RPMI7951 (cell line): ENCODE measurements around the gene OR2W1. TPM values are rescaled to one million over a fixed set of nuclear protein-coding genes. Genes with fewer than 3 reads are reported as not detected.

Experiments used
- DNase-seq: peaks from one replicate; pipeline ENCODE4 v3.0.0-alpha.2; 2012; ENCODE audit warnings: low read depth
- total RNA-seq: library from RNA; depleted of rRNA; stranded (reverse); fragments of >200 nt; shearing (Covaris generic); gene quantifications from 2 replicates; pipeline ENCODE4 v1.2.3, GENCODE V29; 2014; rRNA removed

Gene OR2W1
- total RNA-seq, 1 experiment from 2014 or later = not detected

DNA sequence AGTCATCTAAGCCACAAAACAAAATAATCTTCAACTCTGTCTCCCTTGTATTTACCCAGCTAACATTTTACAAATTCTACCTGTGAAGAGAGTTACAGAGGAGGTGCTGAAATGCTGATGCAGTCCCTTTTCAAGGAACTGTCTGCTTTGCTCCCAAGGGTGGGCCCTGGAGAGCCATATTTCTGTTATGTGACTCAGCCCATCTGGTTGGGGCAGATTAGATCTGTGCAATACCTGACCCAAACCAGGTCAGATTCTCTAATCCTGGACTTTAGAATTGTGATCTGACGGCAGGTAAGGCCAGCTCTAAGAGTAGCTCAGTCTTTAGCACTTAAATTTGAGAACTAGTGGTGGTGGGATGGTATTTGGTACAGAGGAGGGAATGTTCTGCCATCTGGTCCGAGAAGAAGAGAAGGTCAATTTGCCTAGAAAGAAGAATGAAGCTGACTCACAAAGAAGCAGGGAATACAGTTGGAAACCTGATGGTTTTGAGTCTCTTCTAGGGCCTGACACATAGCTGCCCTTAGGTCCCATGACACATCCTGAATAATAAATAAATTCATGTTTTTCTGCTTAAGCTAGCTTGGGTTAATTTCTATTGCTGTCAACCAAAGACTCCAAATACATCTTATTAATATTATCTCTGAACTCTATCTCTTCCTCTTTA, 48.0 kb downstream of the OR2W1 start:
- no peak for DNase-seq

DNA sequence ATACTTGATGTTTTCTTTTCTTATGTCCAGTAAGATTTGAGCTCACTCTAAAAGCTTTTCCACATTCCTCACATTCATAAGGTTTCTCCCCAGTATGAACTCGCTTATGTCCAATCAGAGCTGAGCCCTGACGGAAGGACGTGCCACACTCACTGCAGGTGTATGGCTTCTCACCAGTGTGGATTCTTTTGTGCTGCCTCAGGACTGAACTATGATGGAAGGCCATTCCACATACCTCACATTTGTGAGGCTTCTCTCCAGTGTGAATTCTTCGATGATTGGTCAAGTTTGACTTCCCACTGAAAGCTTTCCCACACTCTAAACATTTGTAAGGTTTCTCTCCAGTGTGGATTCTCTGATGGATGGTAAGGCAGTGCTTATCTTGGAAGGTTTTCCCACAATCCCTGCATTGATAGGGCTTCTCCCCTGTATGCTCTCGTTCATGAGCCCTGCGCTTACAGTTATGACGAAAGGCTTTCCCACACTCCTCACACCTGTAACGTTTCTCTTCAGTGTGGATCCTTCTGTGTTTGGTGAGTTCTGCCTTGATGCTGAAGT, 49.8 kb downstream of the OR2W1 start:
- no peak for DNase-seq

Other genes starting within 250 kb of the OR2W1 start
- 47.3 and 62.2 TPM in 2 replicates for gene TRIM27, start 121.2 kb downstream of the OR2W1 start, total RNA-seq
- 1.1 and 2.4 TPM in 2 replicates for gene ZNF311, start 39.9 kb downstream of the OR2W1 start, total RNA-seq
- not detected in 2 replicates for gene OR2B3, start 42.1 kb upstream of the OR2W1 start, total RNA-seq
- not detected in 2 replicates for gene OR2J1, start 54.3 kb upstream of the OR2W1 start, total RNA-seq
- gene OR2J3, start 62.9 kb upstream of the OR2W1 start, total RNA-seq = not detected in 2 replicates
- gene OR2J2, start 125.7 kb upstream of the OR2W1 start, total RNA-seq = not detected in 2 replicates